ENCODE results near the gene TSPAN33. TPM values are rescaled to one million over a fixed set of nuclear protein-coding genes. Genes with fewer than 3 reads are reported as not detected.
"Not testable (repeated sequence)": the region's sequence is repeated elsewhere in the genome, so short reads cannot be mapped to it uniquely, and the experiment has no call there.

Gene TSPAN33
- total RNA-seq, 2 donors from 2014 or later = 3.8 to 9.7 TPM

DNA sequence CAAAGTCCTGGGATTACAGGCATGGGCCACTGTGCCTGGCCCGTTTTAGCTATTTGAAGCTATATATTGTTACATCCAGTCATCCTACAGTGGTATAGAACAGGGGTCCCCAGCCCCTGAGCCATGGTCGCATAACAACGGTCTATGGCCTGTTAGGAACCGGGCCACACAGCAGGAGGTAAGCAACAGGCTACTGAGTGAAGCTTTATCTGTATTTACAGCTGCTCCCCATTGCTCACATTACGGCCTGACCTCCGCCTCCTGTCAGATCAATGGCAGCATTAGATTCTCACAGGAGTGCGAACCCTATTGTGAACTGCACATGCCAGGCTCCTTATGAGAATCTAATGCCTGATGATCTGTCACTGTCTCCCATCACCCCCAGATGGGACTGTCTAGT is 26.3 kb upstream of the TSPAN33 start:
- Histone ChIP-seq H3K36me3 (no peaks in the 10 kb centered on the region), H3K27me3 (no peaks in the 10 kb centered on the region), H3K9ac (ENCODE audit: low read depth in 2 of 2, low read length in 2 of 2) (no peak overlapping the region), H3K4me3 (no peak overlapping the region), H3K27ac (no peak overlapping the region), H3K4me1 (no peaks in the 10 kb centered on the region), H3K9me3 (no peaks in the 10 kb centered on the region)
- TF ChIP-seq, protein P1, sequence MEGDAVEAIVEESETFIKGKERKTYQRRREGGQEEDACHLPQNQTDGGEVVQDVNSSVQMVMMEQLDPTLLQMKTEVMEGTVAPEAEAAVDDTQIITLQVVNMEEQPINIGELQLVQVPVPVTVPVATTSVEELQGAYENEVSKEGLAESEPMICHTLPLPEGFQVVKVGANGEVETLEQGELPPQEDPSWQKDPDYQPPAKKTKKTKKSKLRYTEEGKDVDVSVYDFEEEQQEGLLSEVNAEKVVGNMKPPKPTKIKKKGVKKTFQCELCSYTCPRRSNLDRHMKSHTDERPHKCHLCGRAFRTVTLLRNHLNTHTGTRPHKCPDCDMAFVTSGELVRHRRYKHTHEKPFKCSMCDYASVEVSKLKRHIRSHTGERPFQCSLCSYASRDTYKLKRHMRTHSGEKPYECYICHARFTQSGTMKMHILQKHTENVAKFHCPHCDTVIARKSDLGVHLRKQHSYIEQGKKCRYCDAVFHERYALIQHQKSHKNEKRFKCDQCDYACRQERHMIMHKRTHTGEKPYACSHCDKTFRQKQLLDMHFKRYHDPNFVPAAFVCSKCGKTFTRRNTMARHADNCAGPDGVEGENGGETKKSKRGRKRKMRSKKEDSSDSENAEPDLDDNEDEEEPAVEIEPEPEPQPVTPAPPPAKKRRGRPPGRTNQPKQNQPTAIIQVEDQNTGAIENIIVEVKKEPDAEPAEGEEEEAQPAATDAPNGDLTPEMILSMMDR (IDR thresholded peaks at IDR 0.05) = no peak
- DNase-seq = no peak
- intact Hi-C loops (cut with DNase I) = no loop called here

GRCh38 chr7:129118976-129119375 is 25.5 kb upstream of the TSPAN33 start:
- Histone ChIP-seq H3K4me1 (no peaks in the 10 kb centered on the region), H3K36me3 (no peaks in the 10 kb centered on the region), H3K9ac (ENCODE audit: low read depth in 2 of 2, low read length in 2 of 2) (no peak overlapping the region), H3K27me3 (no peaks in the 10 kb centered on the region), H3K27ac (no peak overlapping the region), H3K4me3 (no peak overlapping the region), H3K9me3 (no peaks in the 10 kb centered on the region)
- no peak for DNase-seq
- TF ChIP-seq, protein P1 (IDR thresholded peaks at IDR 0.05) = no peak
- intact Hi-C loops (cut with DNase I) = no loop called here

DNA sequence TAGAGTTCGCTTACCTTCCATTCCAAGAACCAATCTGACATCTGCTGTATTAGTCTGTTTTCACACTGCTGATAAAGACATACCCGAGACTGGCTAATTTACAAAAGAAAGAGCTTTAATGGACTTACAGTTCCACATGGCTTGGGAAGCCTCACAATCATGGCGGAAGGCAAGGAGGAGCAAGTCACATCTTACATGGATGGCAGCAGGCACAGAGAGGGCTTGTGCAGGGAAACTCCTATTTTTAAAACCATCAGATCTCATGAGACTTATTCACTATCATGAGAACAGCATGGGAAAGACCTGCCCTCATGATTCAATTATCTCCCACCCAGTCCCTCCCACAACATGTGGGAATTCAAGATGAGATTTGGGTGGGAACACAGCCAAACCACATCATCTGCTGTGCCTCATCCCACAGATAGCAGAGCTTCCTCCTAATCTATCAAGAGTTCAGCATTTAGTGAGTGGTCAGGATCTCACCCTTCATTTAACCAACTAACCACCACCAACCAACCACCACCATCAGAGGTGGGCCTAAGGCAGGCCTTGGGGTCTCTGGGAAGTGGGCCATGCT is 22.9 kb upstream of the TSPAN33 start:
- DNase-seq; H3K27ac ChIP-seq; H3K9me3 ChIP-seq; H3K27me3 ChIP-seq; H3K4me1 ChIP-seq; H3K4me3 ChIP-seq; H3K9ac ChIP-seq (ENCODE audit: low read depth in 2 of 2, low read length in 2 of 2); intact Hi-C loops (cut with DNase I); H3K36me3 ChIP-seq: not testable (repeated sequence)

DNA sequence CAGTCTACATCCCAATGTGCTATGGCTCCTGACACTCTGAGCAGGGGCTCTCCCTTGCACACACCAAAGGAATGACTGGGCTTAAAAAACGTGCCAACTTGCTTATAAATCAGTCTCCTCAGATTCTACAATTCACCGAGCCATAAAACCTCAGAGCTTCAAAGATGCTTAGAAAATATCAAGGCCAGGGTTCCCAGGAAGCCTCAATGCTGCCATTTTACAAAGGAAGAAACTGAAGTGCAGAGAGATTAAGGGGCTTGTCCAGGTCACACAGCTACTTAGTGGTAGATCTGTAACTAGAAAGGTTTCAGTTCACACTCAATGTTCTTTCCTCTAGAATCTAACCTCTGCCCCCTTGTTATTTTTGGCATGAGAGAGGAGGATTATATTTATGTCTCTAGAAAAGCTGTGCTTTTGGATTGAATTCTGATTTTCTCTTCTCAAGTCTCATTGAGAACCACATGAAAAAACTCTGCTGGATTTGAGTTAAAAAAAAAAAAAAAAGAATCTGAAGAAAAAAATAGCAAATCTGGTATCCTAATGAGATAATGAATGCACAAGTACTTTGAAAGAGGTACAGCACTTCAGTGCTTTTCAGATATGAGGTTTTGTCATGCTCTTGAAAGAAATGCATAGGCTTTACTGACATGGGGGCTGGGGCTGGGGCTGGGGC is 22.3 kb upstream of the TSPAN33 start:
- Histone ChIP-seq H3K4me3 (no peak overlapping the region), H3K27me3 (no peaks in the 10 kb centered on the region), H3K4me1 (no peaks in the 10 kb centered on the region), H3K36me3 (no peaks in the 10 kb centered on the region), H3K27ac (no peak overlapping the region), H3K9ac (ENCODE audit: low read depth in 2 of 2, low read length in 2 of 2) (no peak overlapping the region), H3K9me3 (no peaks in the 10 kb centered on the region)
- no peak for DNase-seq
- TF ChIP-seq, protein P1 (IDR thresholded peaks at IDR 0.05) = no peak
- intact Hi-C loops (cut with DNase I) = no loop called here

- TF ChIP-seq, protein P1 (IDR thresholded peaks at IDR 0.05) = no peak
- H3K4me1 ChIP-seq = no peaks in the 10 kb centered on the region
- H3K9ac ChIP-seq (ENCODE audit: low read depth in 2 of 2, low read length in 2 of 2) = no peak overlapping the region
- H3K4me3 ChIP-seq = no peak overlapping the region
- DNase-seq = no peak
- no peaks in the 10 kb centered on the region for H3K27me3 ChIP-seq
- H3K36me3 ChIP-seq = no peaks in the 10 kb centered on the region
- intact Hi-C loops (cut with DNase I) = no loop called here
- H3K9me3 ChIP-seq = no peaks in the 10 kb centered on the region
- H3K27ac ChIP-seq = no peak overlapping the region
Observed at GRCh38 chr7:129122751-129123509, 21.6 kb upstream of the TSPAN33 start.

DNA sequence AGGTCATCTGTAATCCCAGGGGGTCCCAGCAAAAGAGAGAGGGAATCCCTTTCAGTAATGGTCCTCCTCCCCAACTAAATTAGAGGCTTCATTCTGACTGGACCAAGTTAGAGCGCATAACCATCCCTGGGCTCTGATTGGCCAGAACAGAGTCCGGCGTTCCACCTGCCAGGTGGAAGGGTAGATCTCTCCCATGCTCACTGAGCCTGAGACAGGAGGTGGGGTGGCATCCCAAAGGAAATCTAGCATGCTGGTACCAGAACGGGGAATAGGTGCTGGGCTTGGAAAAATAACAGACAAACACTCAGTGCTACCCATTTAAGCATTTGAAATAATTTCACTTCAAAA is 21.0 kb upstream of the TSPAN33 start:
- intact Hi-C loops (cut with DNase I) = no loop called here
- H3K9ac ChIP-seq (ENCODE audit: low read depth in 2 of 2, low read length in 2 of 2) = no peak overlapping the region
- no peak overlapping the region for H3K27ac ChIP-seq
- DNase-seq = no peak
- no peaks in the 10 kb centered on the region for H3K4me1 ChIP-seq
- TF ChIP-seq, protein P1 (IDR thresholded peaks at IDR 0.05) = no peak
- no peaks in the 10 kb centered on the region for H3K9me3 ChIP-seq
- no peaks in the 10 kb centered on the region for H3K36me3 ChIP-seq
- no peak overlapping the region for H3K4me3 ChIP-seq
- no peaks in the 10 kb centered on the region for H3K27me3 ChIP-seq
